HepG2 (cell line): ENCODE measurements around the gene ASAP2. TPM values are rescaled to one million over a fixed set of nuclear protein-coding genes. Genes with fewer than 3 reads are reported as not detected.

Experiments used
- ATAC-seq: fragments of 200-7000 bp; cut with Tn5 transposase; 3 replicates; pipeline ENCODE4 v1.9.1; 2020; ENCODE audit warnings: mild to moderate bottlenecking, moderate library complexity
- Bru-seq: library from RNA; stranded (reverse); fragments of 400-500 nt; gene quantifications from one replicate; lab custom pipeline; 2021; lab: Mats Ljungman, UMichigan
- BruChase-seq, 2 experiments: library from RNA; stranded (reverse); fragments of 400-500 nt; gene quantifications; one replicate each; lab custom pipeline; 2021; lab: Mats Ljungman, UMichigan
- BruUV-seq: library from RNA; stranded (reverse); fragments of 400-500 nt; replicated peaks from 2 replicates; lab custom pipeline; 2021; lab: Mats Ljungman, UMichigan
- CTCF ChIA-PET: fragments of 300-600 bp; formaldehyde crosslinking; extraction: SDS; loops from one replicate; lab custom pipeline; 2021; ENCODE audit warnings: low total read pairs, inconsistent platforms, low intra/inter-chr PET ratio; lab: Yijun Ruan, JAX
- POLR2A ChIA-PET: fragments of 350-600 bp; sonication (Branson Sonifier 250); formaldehyde crosslinking; loops from one replicate; lab custom pipeline; 2020; ENCODE audit warnings: antibody characterized with exemption, inconsistent platforms; lab: Yijun Ruan, JAX
- DNase-seq: peaks from one replicate; pipeline ENCODE4 v3.0.0-alpha.2; 2015; ENCODE audit warnings: low spot score
- FAIRE-seq: peaks from 3 replicates; lab custom pipeline; 2011; peaks lifted over from hg19 to GRCh38; lab: Jason Lieb, UNC
- H2AFZ ChIP-seq: one replicate; pipeline ENCODE4 v1.6.1; 2011; ENCODE audit warnings: low read length, inconsistent platforms
- H3K27ac ChIP-seq: fragments of 300-600 bp; 3 replicates; pipeline ENCODE4 v1.8.0; 2011; ENCODE audit warnings: mixed run types, mild to moderate bottlenecking, mixed read lengths, low read length, inconsistent platforms; ENCODE audit not compliant: insufficient read depth; ENCODE audit errors: extremely low read length
- H3K27me3 ChIP-seq, 2 experiments: fragments of 200-600 bp in 1 of 2; 2 replicates in 1 of 2; 3 replicates in 1 of 2; pipeline versions ENCODE4 v1.6.0 to v1.8.0; 2011; ENCODE audit warnings: low read length in 2 of 2, mild to moderate bottlenecking in 2 of 2, moderate library complexity in 2 of 2, inconsistent platforms in 1 of 2; ENCODE audit not compliant: insufficient read depth in 2 of 2, control insufficient read depth in 1 of 2
- H3K36me3 ChIP-seq, 2 experiments: fragments of 200-600 bp in 1 of 2; replicated peaks in 1 of 2; 2 replicates in 1 of 2; 3 replicates in 1 of 2; pipeline versions ENCODE4 v1.5.1 to v1.8.0; 2011; ENCODE audit warnings: low read length in 2 of 2, inconsistent platforms in 1 of 2; ENCODE audit not compliant: insufficient read depth in 2 of 2, control insufficient read depth in 1 of 2
- H3K4me1 ChIP-seq: 2 replicates; pipeline ENCODE4 v1.5.1; 2012; ENCODE audit warnings: low read length, inconsistent platforms; ENCODE audit not compliant: insufficient read depth
- H3K4me2 ChIP-seq: 2 replicates; pipeline ENCODE4 v1.6.0; 2011; ENCODE audit warnings: low read depth, low read length, inconsistent platforms
- H3K4me3 ChIP-seq, 3 experiments: fragments of 200-600 bp in 1 of 3; sonication (generic), shearing (Covaris generic) in 1 of 3; replicated peaks in 1 of 3; 2 replicates each; pipeline ENCODE4 v1.5.1; 2011 to 2016; ENCODE audit warnings: low read length in 3 of 3, inconsistent platforms in 2 of 3, low read depth in 2 of 3, mild to moderate bottlenecking in 2 of 3, control low read depth in 1 of 3, mixed read lengths in 1 of 3; ENCODE audit not compliant: insufficient read depth in 1 of 3
- H3K79me2 ChIP-seq: one replicate; pipeline ENCODE4 v1.6.1; 2011; ENCODE audit warnings: low read length, inconsistent platforms; ENCODE audit not compliant: insufficient read depth
- H3K9ac ChIP-seq: 2 replicates; pipeline ENCODE4 v1.6.0; 2011; ENCODE audit warnings: mild to moderate bottlenecking, low read depth, low read length, inconsistent platforms; ENCODE audit not compliant: insufficient read depth
- H3K9me3 ChIP-seq: 2 replicates; pipeline ENCODE4 v1.5.1; 2012; ENCODE audit warnings: mild to moderate bottlenecking, low read length
- H4K20me1 ChIP-seq: 2 replicates; pipeline ENCODE4 v1.6.0; 2011; ENCODE audit warnings: inconsistent platforms, mild to moderate bottlenecking, low read length, moderate library complexity; ENCODE audit not compliant: insufficient read depth
- EHMT2 ChIP-seq: fragments of 200-600 bp; sonication (generic); IDR thresholded peaks from 2 replicates; pipeline ENCODE4 v1.7.0; 2017; ENCODE audit warnings: antibody characterized with exemption, low read depth, low read length, borderline replicate concordance
- KLF13 ChIP-seq: sonication (generic); formaldehyde crosslinking; IDR thresholded peaks from 2 replicates; pipeline ENCODE4 v1.4.0; 2020; ENCODE audit warnings: mild to moderate bottlenecking, missing genetic modification reagents
- NFE2L2 ChIP-seq: fragments of 150-350 bp; IDR thresholded peaks from 2 replicates; pipeline ENCODE4 v1.6.1; 2014; ENCODE audit warnings: low read length
- NR1H2 ChIP-seq: sonication (generic); formaldehyde crosslinking; IDR thresholded peaks from 2 replicates; pipeline ENCODE4 v1.8.1; 2022; ENCODE audit warnings: low read depth, missing genetic modification reagents, borderline replicate concordance
- RNF219 ChIP-seq: sonication (generic); formaldehyde crosslinking; IDR thresholded peaks from 2 replicates; pipeline ENCODE4 v1.5.0; 2020; ENCODE audit warnings: mild to moderate bottlenecking, missing genetic modification reagents
- ZBTB4 ChIP-seq: sonication (generic); formaldehyde crosslinking; IDR thresholded peaks from 2 replicates; pipeline ENCODE4 v1.4.0; 2020; ENCODE audit warnings: missing genetic modification reagents, mild to moderate bottlenecking, borderline replicate concordance
- ZNF558 ChIP-seq: sonication (generic); formaldehyde crosslinking; IDR thresholded peaks from 2 replicates; pipeline ENCODE4 v1.9.0; 2022; ENCODE audit warnings: mild to moderate bottlenecking, missing genetic modification reagents, borderline replicate concordance
- WGBS: methylation state at CpG from one replicate; pipeline ENCODE4 v1.1.6; 2017; ENCODE audit warnings: low lambda C conversion rate; 5-methylcytosine and 5-hydroxymethylcytosine counted together
- in situ Hi-C: cut with HindIII; loops from 2 replicates; pipeline ENCODE4 v1.10.0; 2017; ENCODE audit warnings: low pct_unique_long_range_greater_than_20kb; ENCODE audit not compliant: extremely low pct_ligation_motif_present
- intact Hi-C: fragments of 100-400 bp; cut with micrococcal nuclease; formaldehyde crosslinking; loops from one replicate; pipeline ENCODE4 v1.10.0; 2022; ENCODE audit not compliant: unreplicated experiment
- long read RNA-seq, 2 experiments: library from RNA in 1 of 2; library from polyadenylated mRNA in 1 of 2; stranded (forward) in 1 of 2; unstranded in 1 of 2; transcript quantifications; one replicate each; pipeline ENCODE4 v2.0.0, GENCODE V29; 2019 to 2022
- polyA minus RNA-seq, 3 experiments: library from RNA; depleted of rRNA, polyadenylated mRNA; stranded (reverse); fragments of >200 nt; gene quantifications; 2 replicates each; pipeline ENCODE4 v1.2.3, GENCODE V29; 2011; ENCODE audit warnings: low replicate concordance in 1 of 3
- polyA plus RNA-seq, 8 experiments: library from polyadenylated mRNA; depleted of rRNA in 3 of 8; stranded (reverse) in 7 of 8; unstranded in 1 of 8; fragments of >200 nt; fragmentation: Illumina TruSeq in 4 of 8; extraction: Trizol in 4 of 8; gene quantifications; 2 replicates each; pipeline versions ENCODE4 v1.2.1 to v1.2.3, GENCODE V29; 2011 to 2016; ENCODE audit warnings: low read depth in 4 of 8, missing spikeins in 1 of 8, mixed read lengths in 1 of 8; ENCODE audit not compliant: insufficient read depth in 1 of 8
- total RNA-seq, 5 experiments: library from RNA; depleted of rRNA; stranded (reverse); fragments of >200 nt; fragmentation: Illumina TruSeq; extraction: Trizol; gene quantifications; 2 replicates each; pipeline ENCODE4 v1.2.3, GENCODE V29; 2016; ENCODE audit warnings: low read depth in 1 of 5
- TF ChIP-seq, protein P1 (sequence below): sonication (generic); formaldehyde crosslinking; IDR thresholded peaks from 2 replicates; pipeline ENCODE4 v1.5.1; 2020; ENCODE audit warnings: mild to moderate bottlenecking, missing genetic modification reagents, borderline replicate concordance

ASAP2 gene
- 7.3 and 7.5 TPM in 2 replicates for total RNA-seq (2016; rRNA removed; fragmentation: Illumina TruSeq; extraction: Trizol)
- total RNA-seq (2016; cell fraction: cytosol; rRNA removed; fragmentation: Illumina TruSeq; extraction: Trizol; ENCODE audit: low read depth), result 2.7 and 4.4 TPM in 2 replicates
- total RNA-seq (2016; cell fraction: insoluble cytoplasmic fraction; rRNA removed; fragmentation: Illumina TruSeq; extraction: Trizol), result 5.8 and 6.1 TPM in 2 replicates
- 5.3 and 5.4 TPM in 2 replicates for total RNA-seq (2016; cell fraction: membrane; rRNA removed; fragmentation: Illumina TruSeq; extraction: Trizol)
- total RNA-seq (2016; cell fraction: nucleus; rRNA removed; fragmentation: Illumina TruSeq; extraction: Trizol), result 9.2 and 12.1 TPM in 2 replicates
- 15.5 and 22.3 TPM in 2 replicates for polyA plus RNA-seq (2011; rRNA removed)
- polyA plus RNA-seq (2011; cell fraction: cytosol; rRNA removed), result 10.3 and 11.1 TPM in 2 replicates
- polyA plus RNA-seq (2011; cell fraction: nucleus; rRNA removed), result 23.5 and 27.0 TPM in 2 replicates
- 8.6 and 9.2 TPM in 2 replicates for polyA plus RNA-seq (2012)
- polyA plus RNA-seq (2016; cell fraction: cytosol; fragmentation: Illumina TruSeq; extraction: Trizol; ENCODE audit: low read depth), result 0.52 and 0.53 TPM in 2 replicates
- 6.8 and 8.0 TPM in 2 replicates for polyA plus RNA-seq (2016; cell fraction: insoluble cytoplasmic fraction; fragmentation: Illumina TruSeq; extraction: Trizol; ENCODE audit: low read depth)
- 2.2 and 2.8 TPM in 2 replicates for polyA plus RNA-seq (2016; cell fraction: membrane; fragmentation: Illumina TruSeq; extraction: Trizol; ENCODE audit: low read depth)
- polyA plus RNA-seq (2016; cell fraction: nucleus; fragmentation: Illumina TruSeq; extraction: Trizol; ENCODE audit: insufficient read depth, low read depth), result 12.8 and 15.6 TPM in 2 replicates
- polyA minus RNA-seq (2011; rRNA and poly(A)+ RNA removed; ENCODE audit: low replicate concordance), result 13.6 and 22.4 TPM in 2 replicates
- polyA minus RNA-seq (2011; cell fraction: cytosol; rRNA and poly(A)+ RNA removed), result 14.0 and 17.7 TPM in 2 replicates
- 49.2 and 56.1 TPM in 2 replicates for polyA minus RNA-seq (2011; cell fraction: nucleus; rRNA and poly(A)+ RNA removed)
- percentile 74 among the genes with signal in this experiment for Bru-seq, nascent RNA
- BruChase-seq, experiment 1, labeled RNA remaining after a 6-hour chase, result percentile 78 among the genes with signal in this experiment
- percentile 74 among the genes with signal in this experiment for BruChase-seq, experiment 2, labeled RNA remaining after a 2-hour chase
- long read RNA-seq, experiment 1, partial matches to known transcripts, result 0 of 2 reads
- long read RNA-seq, experiment 1, other reads (novel, unspliced or antisense), result 2 of 2 reads
- long read RNA-seq, experiment 2, full-length matches to known transcripts, result 3 of 36 reads
- long read RNA-seq, experiment 2, partial matches to known transcripts, result 2 of 36 reads
- long read RNA-seq, experiment 2, other reads (novel, unspliced or antisense), result 31 of 36 reads

GRCh38 chr2:9205963-9206948 is at the start of gene ASAP2:
ASAP2 (plus strand) TSS chr2:9206812; CDS start chr2:9207105, 293 bp downstream.
- Histone ChIP-seq H3K4me2 (peak within 1 kb of the TSS; percentile 97), H3K27me3 (no peaks in the 10 kb centered on the region; a peak in 1 of 5 replicates), H3K4me3 (peak within 1 kb of the TSS; percentile 87 to 96 (median 90)), H3K36me3 (no peaks in the 10 kb centered on the region), H3K27ac (peak within 1 kb of the TSS; percentile 1), H3K4me1 (peaks cover 62% of the 10 kb centered on the region), H3K9ac (peak within 1 kb of the TSS; percentile 72), H3K79me2 (peaks cover 24% of the 10 kb centered on the region), H4K20me1 (peaks cover 7% of the 10 kb centered on the region), H2AFZ (peak within 1 kb of the TSS; percentile 57), H3K9me3 (no peaks in the 10 kb centered on the region)
- CTCF ChIA-PET, result interaction anchor here (1.2 to 1.4 kb wide), 2 partner anchors 63 to 127 kb away, joined by 4 to 8 read pairs; no protein-coding TSS in a partner anchor
- DNase-seq (peak; percentile 59), FAIRE-seq (no peak), ATAC-seq (peak; percentile 79)
- POLR2A ChIA-PET, result interaction anchor here (0.6 to 7.9 kb wide), 6 partner anchors 16 to 129 kb away, joined by 3 to 92 read pairs (median 6); no protein-coding TSS in a partner anchor
- BruUV-seq, result no TSS peak
- 1% methylated on average over 54 of the region's 128 CpGs for WGBS
- in situ Hi-C loops (loop anchor here (5.0 to 10.0 kb wide), 3 partner anchors 39 to 129 kb away; no protein-coding TSS in a partner anchor), intact Hi-C loops (loop anchor here (1.0 to 2.0 kb wide), 5 partner anchors 27 to 217 kb away; partner anchors contain the start of genes CPSF3 and ITGB1BP1)
- TF ChIP-seq, protein P1, sequence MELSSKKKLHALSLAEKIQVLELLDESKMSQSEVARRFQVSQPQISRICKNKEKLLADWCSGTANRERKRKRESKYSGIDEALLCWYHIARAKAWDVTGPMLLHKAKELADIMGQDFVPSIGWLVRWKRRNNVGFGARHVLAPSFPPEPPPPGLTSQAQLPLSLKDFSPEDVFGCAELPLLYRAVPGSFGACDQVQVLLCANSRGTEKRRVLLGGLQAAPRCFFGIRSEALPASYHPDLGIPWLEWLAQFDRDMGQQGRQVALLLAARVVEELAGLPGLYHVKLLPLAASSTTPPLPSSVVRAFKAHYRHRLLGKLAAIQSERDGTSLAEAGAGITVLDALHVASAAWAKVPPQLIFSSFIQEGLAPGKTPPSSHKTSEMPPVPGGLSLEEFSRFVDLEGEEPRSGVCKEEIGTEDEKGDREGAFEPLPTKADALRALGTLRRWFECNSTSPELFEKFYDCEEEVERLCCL (CRISPR knock-in tag), result no peak
- TF ChIP-seq ZNF558 (CRISPR knock-in tag) (no peak), EHMT2 (no peak), ZBTB4 (CRISPR knock-in tag) (no peak), RNF219 (CRISPR knock-in tag) (no peak), NR1H2 (CRISPR knock-in tag) (no peak), KLF13 (no peak), NFE2L2 (no peak)
